ENCODE data around the gene SYT4.

DNA sequence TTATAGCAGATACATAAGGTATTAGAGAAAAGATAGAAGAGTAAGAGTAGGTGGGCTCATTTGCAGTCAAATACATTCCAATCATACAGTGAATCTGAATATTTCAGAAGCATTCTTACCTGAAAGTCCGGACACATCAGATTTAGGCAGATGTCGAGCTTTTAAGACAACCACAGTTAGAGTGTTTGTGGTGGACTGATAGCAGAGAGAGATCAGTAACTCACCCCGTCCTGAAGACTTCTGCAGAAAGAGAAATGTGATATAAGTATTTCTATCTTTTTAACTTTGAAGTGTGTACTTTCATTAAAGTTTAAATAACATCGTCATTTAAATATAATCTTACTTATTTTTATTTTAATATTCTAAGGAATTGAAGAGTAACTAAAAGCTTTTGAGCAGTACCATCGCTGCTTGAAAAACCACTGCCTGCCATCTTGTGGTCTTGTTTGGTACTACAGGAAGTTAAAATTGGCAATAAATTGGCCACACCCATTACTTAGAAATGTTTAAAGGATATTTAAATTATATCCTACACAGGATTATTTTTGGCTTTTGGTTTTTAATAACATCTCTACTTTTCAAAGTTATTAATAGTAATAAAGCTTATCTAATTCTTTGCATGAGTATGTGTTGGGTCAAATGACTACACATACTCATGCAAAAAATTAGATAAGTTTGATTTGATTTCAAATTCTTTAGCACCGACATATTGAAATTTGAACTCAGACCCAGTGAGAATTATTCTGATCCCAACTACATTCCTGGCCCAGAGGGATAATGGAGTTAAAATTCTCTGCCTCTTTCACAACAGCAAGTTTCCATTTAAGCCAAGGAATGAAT is 5.5 kb downstream of the SYT4 start:
- TF ChIP-seq POLR2A (IDR thresholded peaks at IDR 0.05; ENCODE audit: low read length) (no peak), GATA1 (IDR thresholded peaks at IDR 0.05; ENCODE audit: low read depth, low read length) (no peak)
